Transverse colon (tissue), 4 donors: ENCODE results near the gene CLEC18C. TPM values are rescaled to one million over a fixed set of nuclear protein-coding genes. Genes with fewer than 3 reads are reported as not detected.

Experiments used
- small RNA-seq, 4 donors: library from RNA; depleted of rRNA; stranded (forward); fragments of <200 nt; gene quantifications; one replicate each; pipeline ENCODE3, GENCODE V24; 2016
- total RNA-seq, 4 donors: library from RNA; depleted of rRNA; stranded (reverse); fragments of >200 nt; gene quantifications; one replicate each; pipeline ENCODE4 v1.1.0, GENCODE V29; 2016

Gene CLEC18C
- total RNA-seq, 4 donors from 2014 or later: 0.55 to 4.1 (median 0.79) TPM; not detected in 1

Small RNAs within 50 kb of the gene (small RNA-seq; reads per million reads assigned to genes)
- gene AC009060.2: 0 reads per million in 4 donors

Other genes with a start within 250 kb of the CLEC18C start
- gene CLEC18A, start 222.5 kb upstream of the CLEC18C start, total RNA-seq: 1 to 10 TPM in 3 of 4 donors, under 1 TPM in 1; 0.40 to 7.8 (median 3.2) TPM
- gene PDPR, start 59.5 kb upstream of the CLEC18C start, total RNA-seq: 10 to 100 TPM; 29.1 to 36.2 (median 31.7) TPM
- 10 to 100 TPM; 11.9 to 28.4 (median 21.9) TPM for gene EXOSC6, start 78.2 kb downstream of the CLEC18C start, total RNA-seq
- gene AARS1, start 115.7 kb downstream of the CLEC18C start, total RNA-seq: 10 to 100 TPM; 38.5 to 77.5 (median 54.6) TPM
- gene DDX19B, start 125.4 kb downstream of the CLEC18C start, total RNA-seq: 10 to 100 TPM; 10.5 to 33.7 (median 22.6) TPM
- gene DDX19A, start 173.1 kb downstream of the CLEC18C start, total RNA-seq: 100 to 1,000 TPM in 1 of 4 donors, 10 to 100 TPM in 3; 14.9 to 102 (median 19.8) TPM